Measurements from ENCODE around the gene CPLX4. TPM values are rescaled to one million over a fixed set of nuclear protein-coding genes. Genes with fewer than 3 reads are reported as not detected.

Gene CPLX4
- total RNA-seq, 1 donor from 2014 or later = not detected

GRCh38 chr18:59276047-59276446, 42.4 kb downstream of the CPLX4 start:
- Mint-ChIP-seq H3K27me3 (peaks cover 88% of the 10 kb centered on the region), H3K36me3 (ENCODE audit: insufficient read depth) (no peaks in the 10 kb centered on the region), H3K4me3 (ENCODE audit: low read depth) (no peak overlapping the region)

GRCh38 chr18:59275406-59275949, 43.0 kb downstream of the CPLX4 start:
- no peak overlapping the region for H3K4me3 Mint-ChIP-seq (ENCODE audit: low read depth)
- DNase-seq (ENCODE audit: low spot score, unreplicated experiment) = no peak
- no peaks in the 10 kb centered on the region for H3K9me3 Mint-ChIP-seq (ENCODE audit: low read depth)
- peaks cover 88% of the 10 kb centered on the region for H3K27me3 Mint-ChIP-seq
- no peak overlapping the region for H3K27ac Mint-ChIP-seq
- peaks cover 1% of the 10 kb centered on the region for H3K4me1 Mint-ChIP-seq (ENCODE audit: low read depth)
- H3K36me3 Mint-ChIP-seq (ENCODE audit: insufficient read depth) = no peaks in the 10 kb centered on the region
- no peak for TF ChIP-seq CTCF (IDR thresholded peaks at IDR 0.05; ENCODE audit: unreplicated experiment)

More at GRCh38 chr18:59276047-59276446, 42.4 kb downstream of the CPLX4 start:
- no peak for TF ChIP-seq CTCF (IDR thresholded peaks at IDR 0.05; ENCODE audit: unreplicated experiment)
- no peak overlapping the region for H3K27ac Mint-ChIP-seq
- DNase-seq (ENCODE audit: low spot score, unreplicated experiment) = no peak
- H3K4me1 Mint-ChIP-seq (ENCODE audit: low read depth) = peaks cover 1% of the 10 kb centered on the region
- H3K9me3 Mint-ChIP-seq (ENCODE audit: low read depth) = no peaks in the 10 kb centered on the region

- Mint-ChIP-seq H3K9me3 (ENCODE audit: low read depth) (no peaks in the 10 kb centered on the region), H3K36me3 (ENCODE audit: insufficient read depth) (no peaks in the 10 kb centered on the region), H3K4me1 (ENCODE audit: low read depth) (peaks cover 1% of the 10 kb centered on the region), H3K4me3 (ENCODE audit: low read depth) (no peak overlapping the region), H3K27me3 (peaks cover 88% of the 10 kb centered on the region), H3K27ac (no peak overlapping the region)
- no peak for DNase-seq (ENCODE audit: low spot score, unreplicated experiment)
- TF ChIP-seq CTCF (IDR thresholded peaks at IDR 0.05; ENCODE audit: unreplicated experiment) = no peak
Measured at GRCh38 chr18:59274533-59274928, 43.9 kb downstream of the CPLX4 start.

- no peaks in the 10 kb centered on the region for H3K9me3 Mint-ChIP-seq (ENCODE audit: low read depth)
- peaks cover 86% of the 10 kb centered on the region for H3K27me3 Mint-ChIP-seq
- DNase-seq (ENCODE audit: low spot score, unreplicated experiment) = no peak
- no peaks in the 10 kb centered on the region for H3K36me3 Mint-ChIP-seq (ENCODE audit: insufficient read depth)
- H3K4me1 Mint-ChIP-seq (ENCODE audit: low read depth) = peaks cover 1% of the 10 kb centered on the region
- no peak for TF ChIP-seq CTCF (IDR thresholded peaks at IDR 0.05; ENCODE audit: unreplicated experiment)
- peak overlapping the region; percentile 55 for H3K4me3 Mint-ChIP-seq (ENCODE audit: low read depth)
- H3K27ac Mint-ChIP-seq = no peak overlapping the region
Measured at GRCh38 chr18:59273759-59274532, 44.5 kb downstream of the CPLX4 start.

GRCh38 chr18:59272891-59273758, 45.3 kb downstream of the CPLX4 start, which contains the start of gene RAX:
TSS of gene RAX (minus strand) at chr18:59273454. CDS start at chr18:59273206, 248 bp downstream.
- DNase-seq (ENCODE audit: low spot score, unreplicated experiment) = peak; percentile 60

More at GRCh38 chr18:59272891-59273758, 45.3 kb downstream of the CPLX4 start, which contains the start of gene RAX:
- TF ChIP-seq CTCF (IDR thresholded peaks at IDR 0.05; ENCODE audit: unreplicated experiment) = peak; percentile 59
- peak within 1 kb of the TSS; percentile 55 for H3K4me3 Mint-ChIP-seq (ENCODE audit: low read depth)
- H3K4me1 Mint-ChIP-seq (ENCODE audit: low read depth) = peaks cover 3% of the 10 kb centered on the region
- no peaks in the 10 kb centered on the region for H3K9me3 Mint-ChIP-seq (ENCODE audit: low read depth)
- peaks cover 86% of the 10 kb centered on the region for H3K27me3 Mint-ChIP-seq
- H3K27ac Mint-ChIP-seq = no peak within 1 kb of the TSS
- H3K36me3 Mint-ChIP-seq (ENCODE audit: insufficient read depth) = no peaks in the 10 kb centered on the region

Data from progenitor cell of endocrine pancreas (in vitro differentiated cells).